ENCODE measurements around the gene KDM4C. TPM values are rescaled to one million over a fixed set of nuclear protein-coding genes. Genes with fewer than 3 reads are reported as not detected.
A peak's percentile ranks its signal among the peaks of the same experiment; 100 is the strongest.

KDM4C gene
- total RNA-seq, 1 experiment from 2014 or later, result 4.8 TPM

GRCh38 chr9:7165331-7165975, 407.7 kb downstream of the KDM4C start:
- intact Hi-C loops (cut with micrococcal nuclease; ENCODE audit: unreplicated experiment), result no loop called here
- ChIA-PET POLR2A (ENCODE audit: low non-redundant PET) (no interaction called here), CTCF (no interaction called here)
- DNase-seq (ENCODE audit: low spot score), result no peak
- H3K4me3 ChIP-seq (ENCODE audit: low read depth, low read length, poor library complexity, severe bottlenecking), result no peak overlapping the region
- no peaks in the 10 kb centered on the region for H3K9me3 ChIP-seq (ENCODE audit: low read depth, low read length, poor library complexity, severe bottlenecking)
- no peaks in the 10 kb centered on the region for H3K36me3 ChIP-seq (ENCODE audit: insufficient read depth, low read length, poor library complexity, severe bottlenecking)
- TF ChIP-seq, protein P1, sequence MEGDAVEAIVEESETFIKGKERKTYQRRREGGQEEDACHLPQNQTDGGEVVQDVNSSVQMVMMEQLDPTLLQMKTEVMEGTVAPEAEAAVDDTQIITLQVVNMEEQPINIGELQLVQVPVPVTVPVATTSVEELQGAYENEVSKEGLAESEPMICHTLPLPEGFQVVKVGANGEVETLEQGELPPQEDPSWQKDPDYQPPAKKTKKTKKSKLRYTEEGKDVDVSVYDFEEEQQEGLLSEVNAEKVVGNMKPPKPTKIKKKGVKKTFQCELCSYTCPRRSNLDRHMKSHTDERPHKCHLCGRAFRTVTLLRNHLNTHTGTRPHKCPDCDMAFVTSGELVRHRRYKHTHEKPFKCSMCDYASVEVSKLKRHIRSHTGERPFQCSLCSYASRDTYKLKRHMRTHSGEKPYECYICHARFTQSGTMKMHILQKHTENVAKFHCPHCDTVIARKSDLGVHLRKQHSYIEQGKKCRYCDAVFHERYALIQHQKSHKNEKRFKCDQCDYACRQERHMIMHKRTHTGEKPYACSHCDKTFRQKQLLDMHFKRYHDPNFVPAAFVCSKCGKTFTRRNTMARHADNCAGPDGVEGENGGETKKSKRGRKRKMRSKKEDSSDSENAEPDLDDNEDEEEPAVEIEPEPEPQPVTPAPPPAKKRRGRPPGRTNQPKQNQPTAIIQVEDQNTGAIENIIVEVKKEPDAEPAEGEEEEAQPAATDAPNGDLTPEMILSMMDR (conservative IDR thresholded peaks at IDR 0.05; ENCODE audit: low read depth, low read length), result no peak
- no peak for TF ChIP-seq EZH2 (IDR thresholded peaks at IDR 0.05; ENCODE audit: borderline replicate concordance, low read depth, low read length, poor library complexity, severe bottlenecking)
- H3K27me3 ChIP-seq (replicated peaks; ENCODE audit: insufficient read depth, low read depth, low read length, poor library complexity), result no peaks in the 10 kb centered on the region
- H3K27ac ChIP-seq (ENCODE audit: low read depth, low read length, poor library complexity, severe bottlenecking), result no peak overlapping the region
- BruUV-seq (replicated peaks), result no TSS peak
- no peaks in the 10 kb centered on the region for H3K4me1 ChIP-seq (ENCODE audit: insufficient read depth, low read length, poor library complexity, severe bottlenecking)

- Histone ChIP-seq H3K36me3 (ENCODE audit: insufficient read depth, low read length, poor library complexity, severe bottlenecking) (no peaks in the 10 kb centered on the region), H3K9me3 (ENCODE audit: low read depth, low read length, poor library complexity, severe bottlenecking) (no peaks in the 10 kb centered on the region), H3K4me1 (ENCODE audit: insufficient read depth, low read length, poor library complexity, severe bottlenecking) (no peaks in the 10 kb centered on the region), H3K27me3 (replicated peaks; ENCODE audit: insufficient read depth, low read depth, low read length, poor library complexity) (no peaks in the 10 kb centered on the region), H3K4me3 (ENCODE audit: low read depth, low read length, poor library complexity, severe bottlenecking) (no peak overlapping the region), H3K27ac (ENCODE audit: low read depth, low read length, poor library complexity, severe bottlenecking) (no peak overlapping the region)
- ChIA-PET POLR2A (ENCODE audit: low non-redundant PET) (no interaction called here), CTCF (no interaction called here)
- TF ChIP-seq, protein P1 (conservative IDR thresholded peaks at IDR 0.05; ENCODE audit: low read depth, low read length), result no peak
- TF ChIP-seq EZH2 (IDR thresholded peaks at IDR 0.05; ENCODE audit: borderline replicate concordance, low read depth, low read length, poor library complexity, severe bottlenecking), result no peak
- BruUV-seq (replicated peaks), result no TSS peak
- intact Hi-C loops (cut with micrococcal nuclease; ENCODE audit: unreplicated experiment), result no loop called here
- DNase-seq (ENCODE audit: low spot score), result no peak
Observed at GRCh38 chr9:7166074-7166473, 408.3 kb downstream of the KDM4C start.

DNA sequence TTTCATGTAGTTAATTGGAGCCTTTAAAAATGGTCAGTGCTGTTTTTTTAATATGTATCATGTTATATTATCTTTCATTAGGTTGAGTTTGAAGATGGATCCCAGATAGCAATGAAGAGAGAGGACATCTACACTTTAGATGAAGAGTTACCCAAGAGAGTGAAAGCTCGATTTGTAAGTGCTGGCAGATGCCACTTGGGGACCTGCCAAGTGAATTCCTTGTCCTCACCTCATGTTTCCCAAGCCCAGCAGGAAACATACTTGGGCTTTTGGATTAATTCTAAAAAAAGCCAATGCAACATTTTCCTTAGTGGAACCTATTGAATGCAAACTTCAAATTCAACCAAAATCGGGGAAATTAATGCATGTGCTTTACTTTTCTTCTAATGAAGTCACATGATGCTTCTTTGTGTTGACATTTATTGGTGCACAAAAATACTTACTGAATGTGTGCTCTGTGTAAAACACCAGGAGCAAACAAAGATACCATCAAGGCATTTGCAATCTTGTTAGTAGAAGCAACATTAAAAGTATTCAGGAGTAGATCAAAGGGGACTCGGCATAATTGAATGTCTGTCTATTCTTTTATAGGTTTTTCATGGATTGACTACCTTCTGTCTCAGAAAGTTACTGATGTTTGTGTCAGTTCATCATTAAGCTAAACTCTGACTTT, 412.1 kb downstream of the KDM4C start:
- CTCF ChIA-PET, result no interaction called here
- intact Hi-C loops (cut with micrococcal nuclease; ENCODE audit: unreplicated experiment), result loop anchor here (10.0 kb wide), 2 partner anchors 165 to 255 kb away; no protein-coding TSS in a partner anchor
- POLR2A ChIA-PET (ENCODE audit: low non-redundant PET), result no interaction called here

More for the DNA sequence above, 412.1 kb downstream of the KDM4C start:
- TF ChIP-seq EZH2 (IDR thresholded peaks at IDR 0.05; ENCODE audit: borderline replicate concordance, low read depth, low read length, poor library complexity, severe bottlenecking), result no peak
- TF ChIP-seq, protein P1 (conservative IDR thresholded peaks at IDR 0.05; ENCODE audit: low read depth, low read length), result no peak
- Histone ChIP-seq H3K9me3 (ENCODE audit: low read depth, low read length, poor library complexity, severe bottlenecking) (no peaks in the 10 kb centered on the region), H3K27me3 (replicated peaks; ENCODE audit: insufficient read depth, low read depth, low read length, poor library complexity) (no peaks in the 10 kb centered on the region), H3K36me3 (ENCODE audit: insufficient read depth, low read length, poor library complexity, severe bottlenecking) (no peaks in the 10 kb centered on the region), H3K27ac (ENCODE audit: low read depth, low read length, poor library complexity, severe bottlenecking) (no peak overlapping the region), H3K4me1 (ENCODE audit: insufficient read depth, low read length, poor library complexity, severe bottlenecking) (no peaks in the 10 kb centered on the region), H3K4me3 (ENCODE audit: low read depth, low read length, poor library complexity, severe bottlenecking) (no peak overlapping the region)
- DNase-seq (ENCODE audit: low spot score), result peak; percentile 21
- BruUV-seq (replicated peaks), result no TSS peak
